SH-SY5Y (cell line): ENCODE measurements around the gene COX19.

Source experiments
- GATA2 ChIP-seq: IDR thresholded peaks from 2 replicates; pipeline ENCODE4 v1.6.1; 2011; ENCODE audit warnings: mild to moderate bottlenecking, low read depth, low read length
- GATA3 ChIP-seq: IDR thresholded peaks from 2 replicates; pipeline ENCODE4 v1.6.1; 2011; ENCODE audit warnings: low read depth, mild to moderate bottlenecking, low read length, moderate library complexity

GRCh38 chr7:940599-941408, 34.5 kb downstream of the COX19 start:
- TF ChIP-seq GATA2 = no peak
- TF ChIP-seq GATA3 = no peak
